ENCODE results near the gene EDAR.

The EDAR gene

GRCh38 chr2:108896741-108897140, 92.3 kb downstream of the EDAR start:
- POLR2A ChIA-PET: no interaction called here
- CTCF ChIA-PET: interaction anchor here (0.8 kb wide), 1 partner anchor 32 kb away, joined by 3 read pairs; no protein-coding TSS in a partner anchor

GRCh38 chr2:108895188-108895587, 93.8 kb downstream of the EDAR start:
- DNase-seq (ENCODE audit: extremely low spot score): no peak
- no peak for TF ChIP-seq SP1 (IDR thresholded peaks at IDR 0.05)
- TF ChIP-seq FOXA1 (IDR thresholded peaks at IDR 0.05): no peak
- TF ChIP-seq L3MBTL2 (conservative IDR thresholded peaks at IDR 0.05): no peak
- TF ChIP-seq FOXM1 (IDR thresholded peaks at IDR 0.05; ENCODE audit: borderline replicate concordance): no peak
- no peak for TF ChIP-seq ZNF384 (IDR thresholded peaks at IDR 0.05)
- TF ChIP-seq ELF4 (IDR thresholded peaks at IDR 0.05): no peak
- no peak for TF ChIP-seq HDGF (IDR thresholded peaks at IDR 0.05; ENCODE audit: borderline replicate concordance)
- TF ChIP-seq LEF1 (IDR thresholded peaks at IDR 0.05; ENCODE audit: borderline replicate concordance): no peak
- no peak for TF ChIP-seq TARDBP (IDR thresholded peaks at IDR 0.05)
- TF ChIP-seq NFRKB (IDR thresholded peaks at IDR 0.05): no peak
- no peak for TF ChIP-seq PKNOX1 (IDR thresholded peaks at IDR 0.05)
- TF ChIP-seq CTBP1 (IDR thresholded peaks at IDR 0.05; ENCODE audit: borderline replicate concordance): no peak
- TF ChIP-seq BHLHE40 (IDR thresholded peaks at IDR 0.05; ENCODE audit: borderline replicate concordance): no peak
- no peak for TF ChIP-seq ARNT (IDR thresholded peaks at IDR 0.05)
- TF ChIP-seq SUZ12 (IDR thresholded peaks at IDR 0.05): no peak
- TF ChIP-seq FOXK2 (IDR thresholded peaks at IDR 0.05): no peak
- POLR2A ChIA-PET: no interaction called here
- CTCF ChIA-PET: no interaction called here

More at GRCh38 chr2:108896741-108897140, 92.3 kb downstream of the EDAR start:
- TF ChIP-seq TARDBP (IDR thresholded peaks at IDR 0.05) (no peak), FOXM1 (IDR thresholded peaks at IDR 0.05; ENCODE audit: borderline replicate concordance) (no peak), ZNF384 (IDR thresholded peaks at IDR 0.05) (no peak), HDGF (IDR thresholded peaks at IDR 0.05; ENCODE audit: borderline replicate concordance) (no peak), ELF4 (IDR thresholded peaks at IDR 0.05) (no peak), CTBP1 (IDR thresholded peaks at IDR 0.05; ENCODE audit: borderline replicate concordance) (no peak), BHLHE40 (IDR thresholded peaks at IDR 0.05; ENCODE audit: borderline replicate concordance) (no peak), FOXA1 (IDR thresholded peaks at IDR 0.05) (no peak), ARNT (IDR thresholded peaks at IDR 0.05) (no peak), SUZ12 (IDR thresholded peaks at IDR 0.05) (no peak), PKNOX1 (IDR thresholded peaks at IDR 0.05) (no peak), SP1 (IDR thresholded peaks at IDR 0.05) (no peak), FOXK2 (IDR thresholded peaks at IDR 0.05) (no peak), LEF1 (IDR thresholded peaks at IDR 0.05; ENCODE audit: borderline replicate concordance) (no peak), L3MBTL2 (conservative IDR thresholded peaks at IDR 0.05) (no peak), NFRKB (IDR thresholded peaks at IDR 0.05) (no peak)
- DNase-seq (ENCODE audit: extremely low spot score): no peak

- ChIA-PET POLR2A (no interaction called here), CTCF (no interaction called here)
- TF ChIP-seq HDGF (IDR thresholded peaks at IDR 0.05; ENCODE audit: borderline replicate concordance) (no peak), LEF1 (IDR thresholded peaks at IDR 0.05; ENCODE audit: borderline replicate concordance) (no peak), L3MBTL2 (conservative IDR thresholded peaks at IDR 0.05) (no peak), FOXA1 (IDR thresholded peaks at IDR 0.05) (no peak), ELF4 (IDR thresholded peaks at IDR 0.05) (no peak), FOXK2 (IDR thresholded peaks at IDR 0.05) (no peak), SP1 (IDR thresholded peaks at IDR 0.05) (no peak), ARNT (IDR thresholded peaks at IDR 0.05) (no peak), FOXM1 (IDR thresholded peaks at IDR 0.05; ENCODE audit: borderline replicate concordance) (no peak)
- DNase-seq (ENCODE audit: extremely low spot score): no peak
Observed at GRCh38 chr2:108894766-108895165, 94.3 kb downstream of the EDAR start.

- CTCF ChIA-PET: no interaction called here
- TF ChIP-seq ZNF384 (IDR thresholded peaks at IDR 0.05) (no peak), TARDBP (IDR thresholded peaks at IDR 0.05) (no peak), PKNOX1 (IDR thresholded peaks at IDR 0.05) (no peak), NFRKB (IDR thresholded peaks at IDR 0.05) (no peak), ELF4 (IDR thresholded peaks at IDR 0.05) (no peak), FOXA1 (IDR thresholded peaks at IDR 0.05) (no peak), SP1 (IDR thresholded peaks at IDR 0.05) (no peak), BHLHE40 (IDR thresholded peaks at IDR 0.05; ENCODE audit: borderline replicate concordance) (no peak), LEF1 (IDR thresholded peaks at IDR 0.05; ENCODE audit: borderline replicate concordance) (no peak), HDGF (IDR thresholded peaks at IDR 0.05; ENCODE audit: borderline replicate concordance) (no peak), CTBP1 (IDR thresholded peaks at IDR 0.05; ENCODE audit: borderline replicate concordance) (no peak), FOXK2 (IDR thresholded peaks at IDR 0.05) (no peak), L3MBTL2 (conservative IDR thresholded peaks at IDR 0.05) (no peak), SUZ12 (IDR thresholded peaks at IDR 0.05) (no peak), ARNT (IDR thresholded peaks at IDR 0.05) (no peak), FOXM1 (IDR thresholded peaks at IDR 0.05; ENCODE audit: borderline replicate concordance) (no peak)
- DNase-seq (ENCODE audit: extremely low spot score): no peak
- POLR2A ChIA-PET: no interaction called here
Observed at GRCh38 chr2:108893277-108893676, 95.7 kb downstream of the EDAR start.

GRCh38 chr2:108889907-108890306, 99.1 kb downstream of the EDAR start:
- DNase-seq (ENCODE audit: extremely low spot score): no peak
- POLR2A ChIA-PET: no interaction called here
- no peak for TF ChIP-seq HDGF (IDR thresholded peaks at IDR 0.05; ENCODE audit: borderline replicate concordance)
- TF ChIP-seq LEF1 (IDR thresholded peaks at IDR 0.05; ENCODE audit: borderline replicate concordance): no peak
- no peak for TF ChIP-seq NFRKB (IDR thresholded peaks at IDR 0.05)
- TF ChIP-seq FOXM1 (IDR thresholded peaks at IDR 0.05; ENCODE audit: borderline replicate concordance): no peak
- no peak for TF ChIP-seq ARNT (IDR thresholded peaks at IDR 0.05)
- no peak for TF ChIP-seq CTBP1 (IDR thresholded peaks at IDR 0.05; ENCODE audit: borderline replicate concordance)
- TF ChIP-seq ZNF384 (IDR thresholded peaks at IDR 0.05): no peak
- no peak for TF ChIP-seq PKNOX1 (IDR thresholded peaks at IDR 0.05)
- no peak for TF ChIP-seq FOXK2 (IDR thresholded peaks at IDR 0.05)
- no peak for TF ChIP-seq SUZ12 (IDR thresholded peaks at IDR 0.05)
- TF ChIP-seq ELF4 (IDR thresholded peaks at IDR 0.05): no peak
- no peak for TF ChIP-seq FOXA1 (IDR thresholded peaks at IDR 0.05)
- TF ChIP-seq SP1 (IDR thresholded peaks at IDR 0.05): no peak
- TF ChIP-seq BHLHE40 (IDR thresholded peaks at IDR 0.05; ENCODE audit: borderline replicate concordance): no peak
- no peak for TF ChIP-seq L3MBTL2 (conservative IDR thresholded peaks at IDR 0.05)
- CTCF ChIA-PET: no interaction called here
